Measurements from ENCODE around the gene PRICKLE2.

DNA sequence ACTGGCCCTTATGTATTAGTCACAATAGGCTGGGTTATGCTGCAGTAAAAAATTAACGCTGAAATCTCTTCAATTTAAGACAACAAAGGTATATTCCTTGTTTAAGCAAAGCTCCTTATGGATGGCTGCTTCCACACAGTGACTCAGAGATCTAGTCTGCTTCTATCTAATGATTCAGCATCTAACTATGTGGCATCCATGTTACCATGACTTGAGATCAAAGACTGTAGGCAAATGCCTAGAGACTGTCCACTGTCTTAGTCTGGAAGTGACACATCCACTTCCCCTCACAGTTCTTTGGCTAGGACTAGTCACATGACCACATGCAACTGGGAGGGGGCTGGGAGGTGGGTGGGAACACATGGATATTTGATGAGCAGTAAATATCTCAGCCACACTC lies 140.6 kb downstream of the PRICKLE2 start:
- TF ChIP-seq ZNF121 (CRISPR knock-in tag; IDR thresholded peaks at IDR 0.05) (no peak), CTCF (IDR thresholded peaks at IDR 0.05) (no peak), NR1H2 (CRISPR knock-in tag; IDR thresholded peaks at IDR 0.05) (no peak), SP1 (CRISPR knock-in tag; conservative IDR thresholded peaks at IDR 0.05) (no peak), ZNF138 (CRISPR knock-in tag; conservative IDR thresholded peaks at IDR 0.05) (no peak), RELA (CRISPR knock-in tag; IDR thresholded peaks at IDR 0.05; ENCODE audit: borderline replicate concordance) (no peak), MYBL2 (CRISPR knock-in tag; IDR thresholded peaks at IDR 0.05) (no peak), TEAD4 (CRISPR knock-in tag; IDR thresholded peaks at IDR 0.05) (no peak), ZNF423 (CRISPR knock-in tag; IDR thresholded peaks at IDR 0.05) (no peak), TCF7 (CRISPR knock-in tag; IDR thresholded peaks at IDR 0.05; ENCODE audit: low read depth) (no peak), ELF4 (CRISPR knock-in tag; IDR thresholded peaks at IDR 0.05; ENCODE audit: low read depth) (no peak), CREB1 (CRISPR knock-in tag; IDR thresholded peaks at IDR 0.05) (no peak), JUN (CRISPR knock-in tag; IDR thresholded peaks at IDR 0.05) (no peak)
- TF ChIP-seq, protein P1, sequence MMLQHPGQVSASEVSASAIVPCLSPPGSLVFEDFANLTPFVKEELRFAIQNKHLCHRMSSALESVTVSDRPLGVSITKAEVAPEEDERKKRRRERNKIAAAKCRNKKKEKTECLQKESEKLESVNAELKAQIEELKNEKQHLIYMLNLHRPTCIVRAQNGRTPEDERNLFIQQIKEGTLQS (CRISPR knock-in tag; conservative IDR thresholded peaks at IDR 0.05), result no peak
